HepG2 (cell line): ENCODE results near the gene PHF2. TPM values are rescaled to one million over a fixed set of nuclear protein-coding genes. Genes with fewer than 3 reads are reported as not detected.

ENCODE experiments used
- AKNA ChIP-seq: sonication (generic); formaldehyde crosslinking; IDR thresholded peaks from 2 replicates; pipeline ENCODE4 v1.4.0; 2020; ENCODE audit warnings: missing genetic modification reagents, borderline replicate concordance
- ELK4 ChIP-seq: sonication (generic); formaldehyde crosslinking; IDR thresholded peaks from 2 replicates; pipeline ENCODE4 v1.9.0; 2021; ENCODE audit warnings: missing genetic modification reagents, borderline replicate concordance
- HMG20B ChIP-seq: conservative IDR thresholded peaks from 2 replicates; pipeline ENCODE4 v1.6.1; 2016; ENCODE audit warnings: missing genetic modification reagents, missing compliant biosample characterization
- KIAA2018 ChIP-seq: sonication (generic); formaldehyde crosslinking; IDR thresholded peaks from 2 replicates; pipeline ENCODE4 v1.5.0; 2020; ENCODE audit warnings: mild to moderate bottlenecking, missing genetic modification reagents, borderline replicate concordance
- MATR3 ChIP-seq: sonication (generic); formaldehyde crosslinking; IDR thresholded peaks from 2 replicates; pipeline ENCODE4 v1.4.0; 2020; ENCODE audit warnings: missing genetic modification reagents
- MED13 ChIP-seq: sonication (generic); formaldehyde crosslinking; IDR thresholded peaks from 2 replicates; pipeline ENCODE4 v1.5.0; 2020; ENCODE audit warnings: missing genetic modification reagents
- NFE2 ChIP-seq: sonication (generic); formaldehyde crosslinking; IDR thresholded peaks from 2 replicates; pipeline ENCODE4 v1.4.0; 2020; ENCODE audit warnings: missing genetic modification reagents
- RAD21 ChIP-seq: fragments of 450-650 bp; formaldehyde crosslinking; IDR thresholded peaks from 2 replicates; pipeline ENCODE4 v1.5.0; 2020; ENCODE audit warnings: mild to moderate bottlenecking
- SPEN ChIP-seq: sonication (generic); formaldehyde crosslinking; IDR thresholded peaks from 2 replicates; pipeline ENCODE4 v1.5.1; 2020; ENCODE audit warnings: low read depth, mild to moderate bottlenecking, missing genetic modification reagents
- YY1 ChIP-seq: IDR thresholded peaks from 2 replicates; pipeline ENCODE4 v1.6.1; 2011; ENCODE audit warnings: low read length, low read depth, moderate library complexity, mild to moderate bottlenecking; ENCODE audit not compliant: insufficient read depth, insufficient replicate concordance
- ZFX ChIP-seq: sonication (generic); formaldehyde crosslinking; IDR thresholded peaks from 2 replicates; pipeline ENCODE4 v1.4.0; 2020; ENCODE audit warnings: mild to moderate bottlenecking, low read depth, missing genetic modification reagents, moderate library complexity
- ZMYM2 ChIP-seq: sonication (generic); formaldehyde crosslinking; IDR thresholded peaks from 2 replicates; pipeline ENCODE4 v1.8.0; 2022; ENCODE audit warnings: mild to moderate bottlenecking, missing genetic modification reagents
- ZNF225 ChIP-seq: sonication (generic); formaldehyde crosslinking; IDR thresholded peaks from 2 replicates; pipeline ENCODE4 v1.4.0; 2020; ENCODE audit warnings: mild to moderate bottlenecking, missing genetic modification reagents
- ZNF839 ChIP-seq: sonication (generic); formaldehyde crosslinking; IDR thresholded peaks from 2 replicates; pipeline ENCODE4 v1.4.0; 2020; ENCODE audit warnings: missing genetic modification reagents, mild to moderate bottlenecking, borderline replicate concordance
- ZSCAN31 ChIP-seq: sonication (generic); formaldehyde crosslinking; IDR thresholded peaks from 2 replicates; pipeline ENCODE4 v1.5.0; 2020; ENCODE audit warnings: low read depth, mild to moderate bottlenecking, missing genetic modification reagents
- polyA plus RNA-seq, 8 experiments: library from polyadenylated mRNA; depleted of rRNA in 3 of 8; stranded (reverse) in 7 of 8; unstranded in 1 of 8; fragments of >200 nt; fragmentation: Illumina TruSeq in 4 of 8; extraction: Trizol in 4 of 8; gene quantifications; 2 replicates each; pipeline versions ENCODE4 v1.2.1 to v1.2.3, GENCODE V29; 2011 to 2016; ENCODE audit warnings: low read depth in 4 of 8, missing spikeins in 1 of 8, mixed read lengths in 1 of 8; ENCODE audit not compliant: insufficient read depth in 1 of 8
- total RNA-seq, 5 experiments: library from RNA; depleted of rRNA; stranded (reverse); fragments of >200 nt; fragmentation: Illumina TruSeq; extraction: Trizol; gene quantifications; 2 replicates each; pipeline ENCODE4 v1.2.3, GENCODE V29; 2016; ENCODE audit warnings: low read depth in 1 of 5

PHF2 gene
- total and polyA plus RNA-seq, 2 of the 13 experiments (the other 11 are each of a cell fraction or from before 2014, with no cell fraction given): 6.6 to 9.1 TPM

- TF ChIP-seq MATR3 (no peak), YY1 (no peak), MED13 (CRISPR knock-in tag) (no peak), ZNF225 (no peak), HMG20B (CRISPR knock-in tag) (no peak), SPEN (0 out of 2 replicates have a peak, but pooled peaks have one; percentile 18), ZMYM2 (CRISPR knock-in tag) (no peak), AKNA (CRISPR knock-in tag) (no peak), RAD21 (CRISPR knock-in tag) (peak; percentile 45; the same call in 1 of the 2 replicates), ZNF839 (CRISPR knock-in tag) (no peak), ELK4 (CRISPR knock-in tag) (no peak), ZFX (CRISPR knock-in tag) (peak; percentile 56; the same call in 1 of the 2 replicates), KIAA2018 (CRISPR knock-in tag) (no peak), NFE2 (CRISPR knock-in tag) (no peak), ZSCAN31 (CRISPR knock-in tag) (no peak)
Observed at GRCh38 chr9:93592643-93593021, 16.2 kb downstream of the PHF2 start (continued).
